Neural cell (in vitro differentiated cells): ENCODE data around the gene P2RY6. TPM values are rescaled to one million over a fixed set of nuclear protein-coding genes. Genes with fewer than 3 reads are reported as not detected.

ENCODE experiments used
- H2AFZ ChIP-seq: fragments of 200-600, 300-800 bp; sonication (generic), shearing (Covaris generic); 2 replicates; pipeline ENCODE4 v1.6.0; 2014; ENCODE audit warnings: low read depth, mild to moderate bottlenecking, antibody characterized with exemption, low read length, moderate library complexity
- H3F3A ChIP-seq: fragments of 200-600 bp; shearing (Covaris generic); 2 replicates; pipeline ENCODE4 v1.6.1; 2016; ENCODE audit warnings: mild to moderate bottlenecking, moderate library complexity, mixed read lengths, antibody characterized with exemption, low read length; ENCODE audit not compliant: insufficient read depth, poor library complexity, severe bottlenecking
- H3K27ac ChIP-seq: fragments of 200-600, 300-800 bp; sonication (generic), shearing (Covaris generic); 2 replicates; pipeline ENCODE4 v1.5.1; 2014; ENCODE audit warnings: mild to moderate bottlenecking, low read length, moderate library complexity
- H3K27me3 ChIP-seq: fragments of 300-800, 200-600 bp; sonication (generic), shearing (Covaris generic); 2 replicates; pipeline ENCODE4 v1.6.0; 2014; ENCODE audit warnings: mild to moderate bottlenecking, low read depth, low read length, moderate library complexity; ENCODE audit not compliant: insufficient read depth
- H3K36me3 ChIP-seq: fragments of 300-800, 200-600 bp; sonication (generic), shearing (Covaris generic); 2 replicates; pipeline ENCODE4 v1.5.1; 2014; ENCODE audit warnings: mild to moderate bottlenecking, antibody characterized with exemption, low read length, moderate library complexity; ENCODE audit not compliant: insufficient read depth
- H3K4me2 ChIP-seq: fragments of 300-800, 200-600 bp; sonication (generic), shearing (Covaris generic); 2 replicates; pipeline ENCODE4 v1.6.0; 2014; ENCODE audit warnings: mild to moderate bottlenecking, low read length
- H3K4me3 ChIP-seq: fragments of 300-800, 200-600 bp; sonication (generic), shearing (Covaris generic); 2 replicates; pipeline ENCODE4 v1.5.1; 2014; ENCODE audit warnings: mild to moderate bottlenecking, low read length, moderate library complexity
- H3K79me2 ChIP-seq: fragments of 200-600 bp; shearing (Covaris generic); replicated peaks from 2 replicates; pipeline ENCODE4 v1.6.0; 2014; ENCODE audit warnings: mild to moderate bottlenecking, low read length, moderate library complexity; ENCODE audit not compliant: insufficient read depth
- H3K9ac ChIP-seq: fragments of 300-800, 200-600 bp; sonication (generic), shearing (Covaris generic); 2 replicates; pipeline ENCODE4 v1.6.1; 2016; ENCODE audit warnings: mild to moderate bottlenecking, low read length, mixed read lengths
- H3K9me2 ChIP-seq: fragments of 200-600 bp; shearing (Covaris generic); 2 replicates; pipeline ENCODE4 v1.6.1; 2016; ENCODE audit warnings: mild to moderate bottlenecking, low read length, mixed read lengths; ENCODE audit not compliant: insufficient read depth
- H3K9me3 ChIP-seq: fragments of 200-600, 300-800 bp; sonication (generic), shearing (Covaris generic); 2 replicates; pipeline ENCODE4 v1.6.1; 2016; ENCODE audit warnings: mild to moderate bottlenecking, mixed run types, low read length, moderate library complexity, mixed read lengths
- H4K20me1 ChIP-seq: fragments of 200-600 bp; shearing (Covaris generic); 2 replicates; pipeline ENCODE4 v1.6.1; 2016; ENCODE audit warnings: mild to moderate bottlenecking, mixed run types; ENCODE audit not compliant: insufficient read depth
- EP300 ChIP-seq: fragments of 450-650 bp; conservative IDR thresholded peaks from 2 replicates; pipeline ENCODE4 v1.6.1; 2014; ENCODE audit warnings: antibody characterized with exemption, mild to moderate bottlenecking, moderate library complexity; ENCODE audit not compliant: poor library complexity, severe bottlenecking
- EZH2 ChIP-seq: fragments of 200-600, 300-800 bp; shearing (Covaris generic), sonication (generic); IDR thresholded peaks from 2 replicates; pipeline ENCODE4 v1.6.1; 2014; ENCODE audit warnings: antibody characterized with exemption, low read length, borderline replicate concordance, mild to moderate bottlenecking; ENCODE audit not compliant: insufficient read depth, poor library complexity, severe bottlenecking
- MXI1 ChIP-seq: fragments of 450-650 bp; conservative IDR thresholded peaks from 2 replicates; pipeline ENCODE4 v1.6.1; 2014; ENCODE audit warnings: antibody characterized with exemption, mild to moderate bottlenecking; ENCODE audit not compliant: poor library complexity, severe bottlenecking
- POLR2AphosphoS5 ChIP-seq: IDR thresholded peaks from 2 replicates; pipeline ENCODE4 v1.6.1; 2012
- RAD21 ChIP-seq: fragments of 450-650 bp; conservative IDR thresholded peaks from 2 replicates; pipeline ENCODE4 v1.6.1; 2014; ENCODE audit warnings: antibody characterized with exemption, mild to moderate bottlenecking, moderate library complexity
- SMC3 ChIP-seq: fragments of 450-650 bp; conservative IDR thresholded peaks from 2 replicates; pipeline ENCODE4 v1.6.1; 2014; ENCODE audit warnings: antibody characterized with exemption, mild to moderate bottlenecking, moderate library complexity; ENCODE audit not compliant: poor library complexity
- TAF1 ChIP-seq: IDR thresholded peaks from 2 replicates; pipeline ENCODE4 v1.6.1; 2012; ENCODE audit warnings: low read depth
- polyA plus RNA-seq: library from polyadenylated mRNA; depleted of rRNA; stranded (reverse); fragments of >200 nt; gene quantifications from 2 replicates; pipeline ENCODE4 v1.2.3, GENCODE V29; 2014
- TF ChIP-seq, protein P1 (sequence below): fragments of 450-650 bp; IDR thresholded peaks from 2 replicates; pipeline ENCODE4 v1.5.1; 2014; ENCODE audit warnings: antibody characterized with exemption, mild to moderate bottlenecking, moderate library complexity; ENCODE audit not compliant: poor library complexity, severe bottlenecking
- TF ChIP-seq, protein P2 (sequence below): IDR thresholded peaks from 2 replicates; pipeline ENCODE4 v1.6.1; 2012; ENCODE audit warnings: borderline replicate concordance

Gene P2RY6
- polyA plus RNA-seq, 1 donor from 2014 or later, result not detected

DNA sequence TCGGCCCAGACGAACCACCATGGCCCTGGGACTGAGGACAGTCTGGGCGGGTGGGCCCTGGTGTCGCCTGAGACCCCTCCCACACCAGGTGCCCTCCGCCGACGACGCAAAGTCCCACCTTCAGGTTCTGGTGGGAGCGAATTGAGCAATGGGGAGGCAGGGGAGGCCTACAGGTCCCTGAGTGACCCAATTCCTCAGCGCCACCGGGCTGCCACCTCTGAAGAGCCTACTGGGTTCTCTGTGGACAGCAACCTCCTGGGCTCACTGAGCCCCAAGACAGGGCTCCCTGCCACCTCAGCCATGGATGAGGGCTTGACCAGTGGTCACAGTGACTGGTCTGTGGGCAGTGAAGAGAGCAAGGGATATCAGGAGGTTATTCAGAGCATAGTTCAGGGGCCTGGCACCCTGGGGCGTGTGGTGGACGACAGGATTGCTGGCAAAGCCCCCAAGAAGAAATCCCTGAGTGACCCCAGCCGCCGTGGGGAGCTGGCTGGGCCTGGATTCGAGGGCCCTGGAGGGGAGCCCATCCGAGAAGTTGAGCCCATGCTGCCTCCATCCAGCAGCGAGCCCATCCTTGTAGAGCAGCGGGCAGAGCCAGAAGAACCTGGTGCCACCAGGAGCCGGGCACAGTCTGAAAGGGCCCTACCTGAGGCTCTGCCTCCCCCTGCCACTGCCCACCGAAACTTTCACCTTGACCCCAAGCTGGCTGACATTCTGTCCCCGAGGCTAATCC is 38.7 kb downstream of the P2RY6 start:
- H3K79me2 ChIP-seq, result peaks cover 46% of the 10 kb centered on the region
- TF ChIP-seq RAD21 (no peak), EZH2 (no peak), TAF1 (no peak), SMC3 (no peak), POLR2AphosphoS5 (no peak), MXI1 (no peak), EP300 (no peak)
- TF ChIP-seq, protein P1, sequence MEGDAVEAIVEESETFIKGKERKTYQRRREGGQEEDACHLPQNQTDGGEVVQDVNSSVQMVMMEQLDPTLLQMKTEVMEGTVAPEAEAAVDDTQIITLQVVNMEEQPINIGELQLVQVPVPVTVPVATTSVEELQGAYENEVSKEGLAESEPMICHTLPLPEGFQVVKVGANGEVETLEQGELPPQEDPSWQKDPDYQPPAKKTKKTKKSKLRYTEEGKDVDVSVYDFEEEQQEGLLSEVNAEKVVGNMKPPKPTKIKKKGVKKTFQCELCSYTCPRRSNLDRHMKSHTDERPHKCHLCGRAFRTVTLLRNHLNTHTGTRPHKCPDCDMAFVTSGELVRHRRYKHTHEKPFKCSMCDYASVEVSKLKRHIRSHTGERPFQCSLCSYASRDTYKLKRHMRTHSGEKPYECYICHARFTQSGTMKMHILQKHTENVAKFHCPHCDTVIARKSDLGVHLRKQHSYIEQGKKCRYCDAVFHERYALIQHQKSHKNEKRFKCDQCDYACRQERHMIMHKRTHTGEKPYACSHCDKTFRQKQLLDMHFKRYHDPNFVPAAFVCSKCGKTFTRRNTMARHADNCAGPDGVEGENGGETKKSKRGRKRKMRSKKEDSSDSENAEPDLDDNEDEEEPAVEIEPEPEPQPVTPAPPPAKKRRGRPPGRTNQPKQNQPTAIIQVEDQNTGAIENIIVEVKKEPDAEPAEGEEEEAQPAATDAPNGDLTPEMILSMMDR, result no peak
- TF ChIP-seq, protein P2, sequence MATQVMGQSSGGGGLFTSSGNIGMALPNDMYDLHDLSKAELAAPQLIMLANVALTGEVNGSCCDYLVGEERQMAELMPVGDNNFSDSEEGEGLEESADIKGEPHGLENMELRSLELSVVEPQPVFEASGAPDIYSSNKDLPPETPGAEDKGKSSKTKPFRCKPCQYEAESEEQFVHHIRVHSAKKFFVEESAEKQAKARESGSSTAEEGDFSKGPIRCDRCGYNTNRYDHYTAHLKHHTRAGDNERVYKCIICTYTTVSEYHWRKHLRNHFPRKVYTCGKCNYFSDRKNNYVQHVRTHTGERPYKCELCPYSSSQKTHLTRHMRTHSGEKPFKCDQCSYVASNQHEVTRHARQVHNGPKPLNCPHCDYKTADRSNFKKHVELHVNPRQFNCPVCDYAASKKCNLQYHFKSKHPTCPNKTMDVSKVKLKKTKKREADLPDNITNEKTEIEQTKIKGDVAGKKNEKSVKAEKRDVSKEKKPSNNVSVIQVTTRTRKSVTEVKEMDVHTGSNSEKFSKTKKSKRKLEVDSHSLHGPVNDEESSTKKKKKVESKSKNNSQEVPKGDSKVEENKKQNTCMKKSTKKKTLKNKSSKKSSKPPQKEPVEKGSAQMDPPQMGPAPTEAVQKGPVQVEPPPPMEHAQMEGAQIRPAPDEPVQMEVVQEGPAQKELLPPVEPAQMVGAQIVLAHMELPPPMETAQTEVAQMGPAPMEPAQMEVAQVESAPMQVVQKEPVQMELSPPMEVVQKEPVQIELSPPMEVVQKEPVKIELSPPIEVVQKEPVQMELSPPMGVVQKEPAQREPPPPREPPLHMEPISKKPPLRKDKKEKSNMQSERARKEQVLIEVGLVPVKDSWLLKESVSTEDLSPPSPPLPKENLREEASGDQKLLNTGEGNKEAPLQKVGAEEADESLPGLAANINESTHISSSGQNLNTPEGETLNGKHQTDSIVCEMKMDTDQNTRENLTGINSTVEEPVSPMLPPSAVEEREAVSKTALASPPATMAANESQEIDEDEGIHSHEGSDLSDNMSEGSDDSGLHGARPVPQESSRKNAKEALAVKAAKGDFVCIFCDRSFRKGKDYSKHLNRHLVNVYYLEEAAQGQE, result no peak
- no peak overlapping the region for H3K4me3 ChIP-seq
- no peaks in the 10 kb centered on the region for H3K9me3 ChIP-seq
- no peaks in the 10 kb centered on the region for H3K9me2 ChIP-seq
- no peak overlapping the region for H3K27ac ChIP-seq
- H3K4me2 ChIP-seq, result no peak overlapping the region
- H2AFZ ChIP-seq, result no peak overlapping the region
- peaks cover 16% of the 10 kb centered on the region for H3K27me3 ChIP-seq
- no peaks in the 10 kb centered on the region for H3K36me3 ChIP-seq
- no peak overlapping the region for H3K9ac ChIP-seq
- no peaks in the 10 kb centered on the region for H3F3A ChIP-seq
- H4K20me1 ChIP-seq, result no peaks in the 10 kb centered on the region

DNA sequence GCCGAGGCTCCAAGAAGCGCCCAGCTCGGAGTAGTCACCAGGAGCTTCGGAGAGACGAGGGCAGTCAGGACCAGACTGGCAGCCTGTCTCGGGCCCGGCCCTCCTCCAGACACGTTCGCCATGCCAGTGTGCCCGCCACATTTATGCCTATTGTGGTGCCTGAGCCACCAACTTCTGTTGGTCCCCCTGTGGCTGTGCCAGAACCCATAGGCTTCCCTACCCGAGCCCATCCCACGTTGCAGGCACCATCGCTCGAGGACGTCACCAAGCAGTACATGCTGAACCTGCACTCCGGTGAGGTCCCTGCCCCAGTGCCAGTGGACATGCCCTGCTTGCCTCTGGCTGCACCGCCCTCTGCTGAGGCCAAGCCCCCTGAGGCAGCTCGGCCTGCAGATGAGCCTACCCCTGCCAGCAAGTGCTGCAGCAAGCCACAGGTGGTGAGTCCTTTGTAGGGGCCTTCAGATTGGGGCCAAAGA is 39.3 kb downstream of the P2RY6 start:
- H3K9ac ChIP-seq, result no peak overlapping the region
- H3K36me3 ChIP-seq, result no peaks in the 10 kb centered on the region
- no peaks in the 10 kb centered on the region for H4K20me1 ChIP-seq
- H3K4me3 ChIP-seq, result no peak overlapping the region
- peaks cover 49% of the 10 kb centered on the region for H3K79me2 ChIP-seq
- H3F3A ChIP-seq, result no peaks in the 10 kb centered on the region
- H2AFZ ChIP-seq, result no peak overlapping the region
- no peaks in the 10 kb centered on the region for H3K9me3 ChIP-seq
- TF ChIP-seq EP300, result no peak
- TF ChIP-seq POLR2AphosphoS5, result no peak
- TF ChIP-seq EZH2, result no peak
- TF ChIP-seq RAD21, result no peak
- no peak for TF ChIP-seq MXI1
- no peak for TF ChIP-seq TAF1
- TF ChIP-seq SMC3, result no peak
- TF ChIP-seq, protein P2, result no peak
- TF ChIP-seq, protein P1, result no peak
- no peak overlapping the region for H3K4me2 ChIP-seq
- no peak overlapping the region for H3K27ac ChIP-seq
- no peaks in the 10 kb centered on the region for H3K9me2 ChIP-seq
- H3K27me3 ChIP-seq, result peaks cover 16% of the 10 kb centered on the region
